Activated T-helper 2 cell treated with anti-CD3 and anti-CD28 coated beads, Interferon-gamma antibody, Interleukin-2, Interleukin-4, amounts not matched to agents 10 μg/mL and 5 μg/mL and 100 μg/mL, durations not matched to agents 14 hours and 24 hours and 36 hours (primary cell): ENCODE measurements around the gene RIC8A. TPM values are rescaled to one million over a fixed set of nuclear protein-coding genes. Genes with fewer than 3 reads are reported as not detected.

Experiments used
- DNase-seq: peaks from one replicate; pipeline ENCODE4 v3.0.0; 2021; ENCODE audit warnings: low spot score
- H3K27ac Mint-ChIP-seq: one replicate; pipeline ENCODE4 v1.8.0; 2021; ENCODE audit warnings: mixed read lengths
- H3K27me3 Mint-ChIP-seq: one replicate; pipeline ENCODE4 v1.8.0; 2021; ENCODE audit warnings: low read depth, mixed read lengths
- H3K36me3 Mint-ChIP-seq: one replicate; pipeline ENCODE4 v1.8.0; 2021; ENCODE audit warnings: low read depth, mixed read lengths
- H3K4me1 Mint-ChIP-seq: one replicate; pipeline ENCODE4 v1.8.0; 2021; ENCODE audit warnings: low read depth, mixed read lengths
- H3K4me3 Mint-ChIP-seq: one replicate; pipeline ENCODE4 v1.8.0; 2021; ENCODE audit warnings: low read depth, mild to moderate bottlenecking, moderate library complexity, mixed read lengths
- H3K9me3 Mint-ChIP-seq: one replicate; pipeline ENCODE4 v1.8.0; 2021; ENCODE audit warnings: mixed read lengths
- intact Hi-C: fragments of 100-400 bp; cut with micrococcal nuclease; formaldehyde crosslinking; loops from one replicate; pipeline ENCODE4 v1.15.1; 2023
- total RNA-seq: library from RNA; stranded (reverse); gene quantifications from 2 replicates; pipeline ENCODE4 v1.2.3, GENCODE V29; 2022

RIC8A gene
- total RNA-seq, 1 donor from 2014 or later, result 109 TPM

DNA sequence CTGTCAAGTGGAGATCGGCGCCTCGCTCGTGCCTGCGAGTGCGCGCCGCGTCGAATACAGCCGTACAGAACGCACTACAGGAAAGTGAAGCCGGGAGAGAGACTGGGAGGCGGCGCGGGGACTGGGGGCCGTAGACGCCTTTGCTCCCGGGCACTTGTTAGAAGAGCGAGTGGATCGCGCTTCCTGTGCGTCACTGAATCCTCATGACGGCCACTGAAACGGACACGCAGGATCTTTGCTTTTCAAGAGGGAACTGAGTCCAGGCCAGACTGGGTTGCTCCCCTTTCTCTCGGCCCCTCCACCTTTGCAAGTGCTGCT lies 314 bp downstream of the RIC8A start:
- Mint-ChIP-seq H3K4me3 (peak overlapping the region; percentile 100), H3K36me3 (peaks cover 78% of the 10 kb centered on the region), H3K4me1 (peaks cover 22% of the 10 kb centered on the region), H3K9me3 (no peaks in the 10 kb centered on the region), H3K27ac (peak overlapping the region; percentile 100), H3K27me3 (no peaks in the 10 kb centered on the region)
- intact Hi-C loops, result loop anchor here (1.0 to 5.0 kb wide), 7 partner anchors 28 to 609 kb away; partner anchors contain the start of genes IFITM1, PNPLA2, PSMD13 and RNH1
- no peak for DNase-seq

DNA sequence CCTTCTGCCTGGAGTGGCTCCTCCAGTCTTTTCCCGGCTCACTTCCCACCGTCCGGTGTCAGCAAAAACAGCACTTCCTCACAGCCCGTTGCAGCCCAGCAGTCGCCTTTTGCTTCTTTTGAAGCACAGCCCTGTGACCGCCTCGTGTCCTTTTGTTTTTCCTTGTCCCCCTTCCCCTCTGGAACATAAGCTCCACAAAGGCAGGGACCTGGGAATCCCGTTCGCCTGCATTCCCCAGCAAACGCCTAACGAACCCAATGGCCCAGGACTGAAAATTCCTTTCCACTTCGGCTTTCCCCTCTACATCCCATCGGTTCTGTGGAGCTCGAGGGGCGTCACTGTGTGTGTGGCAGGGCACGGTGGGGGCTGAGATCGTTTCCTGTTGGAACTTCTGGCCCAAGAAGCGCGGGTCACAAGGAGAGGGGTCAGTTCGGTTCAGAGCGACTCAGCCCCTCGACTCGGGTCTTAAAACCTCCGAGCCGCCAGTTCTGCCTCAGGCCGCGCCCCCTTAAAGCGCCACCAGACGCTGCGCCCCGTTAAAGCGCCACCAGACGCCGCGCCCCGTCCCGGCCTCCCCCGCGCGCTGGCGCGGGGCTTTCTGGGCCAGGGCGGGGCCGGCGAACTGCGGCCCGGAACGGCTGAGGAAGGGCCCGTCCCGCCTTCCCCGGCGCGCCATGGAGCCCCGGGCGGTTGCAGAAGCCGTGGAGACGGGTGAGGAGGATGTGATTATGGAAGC lies 841 bp downstream of the RIC8A start:
- intact Hi-C loops, result loop anchor here (1.0 to 5.0 kb wide), 4 partner anchors 61 to 609 kb away; partner anchors contain the start of genes IFITM1 and PNPLA2
- H3K9me3 Mint-ChIP-seq, result no peaks in the 10 kb centered on the region
- no peaks in the 10 kb centered on the region for H3K27me3 Mint-ChIP-seq
- H3K27ac Mint-ChIP-seq, result peak overlapping the region; percentile 100
- H3K36me3 Mint-ChIP-seq, result peaks cover 78% of the 10 kb centered on the region
- H3K4me1 Mint-ChIP-seq, result peaks cover 16% of the 10 kb centered on the region
- peak overlapping the region; percentile 100 for H3K4me3 Mint-ChIP-seq
- DNase-seq, result peak; percentile 82

DNA sequence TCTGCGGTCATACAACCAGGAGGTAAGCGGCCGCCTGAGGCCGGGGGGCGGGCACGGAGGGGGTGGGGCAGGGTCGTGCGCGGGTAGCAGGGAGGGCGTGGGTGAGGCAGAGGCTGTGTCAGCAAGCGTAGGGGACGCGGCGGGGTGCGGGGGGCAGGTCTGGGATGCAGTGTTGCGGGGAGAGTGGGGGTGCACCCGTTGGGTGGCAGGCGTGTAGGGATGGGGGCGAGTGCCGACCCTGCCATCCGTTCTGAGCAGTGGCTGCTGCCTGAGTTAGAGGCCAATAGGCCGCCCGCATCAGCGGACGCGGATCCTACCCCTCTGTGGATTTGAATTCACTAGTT lies 1.4 kb downstream of the RIC8A start:
- H3K27ac Mint-ChIP-seq, result peak overlapping the region; percentile 100
- H3K36me3 Mint-ChIP-seq, result peaks cover 78% of the 10 kb centered on the region
- H3K9me3 Mint-ChIP-seq, result no peaks in the 10 kb centered on the region
- peak overlapping the region; percentile 100 for H3K4me3 Mint-ChIP-seq
- H3K4me1 Mint-ChIP-seq, result peaks cover 13% of the 10 kb centered on the region
- intact Hi-C loops, result loop anchor here (1.0 to 5.0 kb wide), 4 partner anchors 60 to 608 kb away; partner anchors contain the start of genes IFITM1 and PNPLA2
- no peak for DNase-seq
- no peaks in the 10 kb centered on the region for H3K27me3 Mint-ChIP-seq

DNA sequence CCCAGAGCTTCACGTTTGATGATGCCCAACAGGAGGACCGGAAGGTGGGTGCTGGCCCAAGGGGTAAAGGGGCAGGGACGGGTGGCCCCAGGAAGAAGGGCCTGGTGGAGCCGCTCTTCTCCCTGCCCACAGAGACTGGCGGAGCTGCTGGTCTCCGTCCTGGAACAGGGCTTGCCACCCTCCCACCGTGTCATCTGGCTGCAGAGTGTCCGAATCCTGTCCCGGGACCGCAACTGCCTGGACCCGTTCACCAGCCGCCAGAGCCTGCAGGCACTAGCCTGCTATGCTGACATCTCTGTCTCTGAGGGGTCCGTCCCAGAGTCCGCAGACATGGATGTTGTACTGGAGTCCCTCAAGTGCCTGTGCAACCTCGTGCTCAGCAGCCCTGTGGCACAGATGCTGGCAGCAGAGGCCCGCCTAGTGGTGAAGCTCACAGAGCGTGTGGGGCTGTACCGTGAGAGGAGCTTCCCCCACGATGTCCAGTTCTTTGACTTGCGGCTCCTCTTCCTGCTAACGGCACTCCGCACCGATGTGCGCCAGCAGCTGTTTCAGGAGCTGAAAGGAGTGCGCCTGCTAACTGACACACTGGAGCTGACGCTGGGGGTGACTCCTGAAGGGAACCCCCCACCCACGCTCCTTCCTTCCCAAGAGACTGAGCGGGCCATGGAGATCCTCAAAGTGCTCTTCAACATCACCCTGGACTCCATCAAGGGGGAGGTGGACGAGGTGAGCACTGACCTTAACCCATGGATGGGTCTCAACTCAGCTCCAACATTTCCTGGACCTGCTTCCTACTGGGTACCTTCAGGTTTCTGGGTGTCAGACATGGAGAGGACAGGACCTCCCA lies 2.0 kb downstream of the RIC8A start:
- Mint-ChIP-seq H3K27me3 (no peaks in the 10 kb centered on the region), H3K27ac (peak overlapping the region; percentile 100), H3K4me1 (peaks cover 12% of the 10 kb centered on the region), H3K36me3 (peaks cover 76% of the 10 kb centered on the region), H3K9me3 (no peaks in the 10 kb centered on the region), H3K4me3 (peak overlapping the region; percentile 100)
- no peak for DNase-seq
- intact Hi-C loops, result loop anchor here (5.0 kb wide), 3 partner anchors 103 to 608 kb away; partner anchors contain the start of genes IFITM1 and PNPLA2

DNA sequence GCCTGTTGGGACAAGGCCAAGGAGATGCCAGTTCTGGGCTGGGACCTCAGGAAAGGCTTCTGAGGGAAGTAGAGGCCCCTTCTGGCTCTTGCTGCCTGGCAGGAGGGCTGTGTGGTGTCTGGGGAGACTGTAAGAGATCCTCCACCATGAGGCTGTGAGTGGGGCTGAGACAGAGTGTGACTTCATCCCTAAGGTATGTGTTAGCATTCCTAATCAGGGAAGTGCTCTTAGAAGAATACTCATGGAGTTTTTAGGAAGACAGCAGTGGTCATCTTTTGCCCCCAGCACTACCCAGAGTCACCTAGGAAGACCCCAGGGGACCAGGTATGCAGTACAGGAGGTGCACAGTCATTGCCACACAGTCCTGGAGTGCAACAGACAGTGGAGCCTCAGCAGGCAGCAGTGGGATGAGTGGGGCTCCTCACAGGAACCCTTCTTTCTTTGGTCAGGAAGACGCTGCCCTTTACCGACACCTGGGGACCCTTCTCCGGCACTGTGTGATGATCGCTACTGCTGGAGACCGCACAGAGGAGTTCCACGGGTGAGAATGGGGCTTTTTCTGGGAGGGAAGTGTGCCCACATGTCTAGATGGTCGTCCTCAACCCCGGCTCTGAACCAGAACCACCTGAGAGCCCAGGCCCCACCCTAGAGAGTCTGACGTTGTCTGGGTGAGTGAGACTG lies 2.8 kb downstream of the RIC8A start:
- H3K4me1 Mint-ChIP-seq, result peaks cover 12% of the 10 kb centered on the region

DNA sequence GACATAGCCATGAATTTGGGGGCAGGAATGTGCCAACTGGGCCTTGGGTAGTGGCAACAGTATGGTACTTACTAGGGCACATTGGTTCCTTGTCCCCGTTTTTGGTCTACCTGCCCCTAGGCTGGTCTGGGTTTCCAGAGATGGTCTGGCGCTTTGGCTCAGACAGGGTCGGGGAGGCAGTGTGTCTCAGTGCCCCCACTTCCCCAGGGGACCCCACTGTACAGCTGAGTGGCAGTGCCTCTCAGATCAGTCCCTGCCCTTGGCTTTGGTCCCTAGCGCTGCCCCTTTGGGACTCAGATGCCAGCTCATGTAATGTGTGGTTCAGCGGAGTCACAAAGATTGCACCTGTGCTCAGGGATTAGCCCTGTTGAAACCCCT lies 3.3 kb downstream of the RIC8A start:
- H3K27me3 Mint-ChIP-seq, result no peaks in the 10 kb centered on the region
- peak overlapping the region; percentile 45 for H3K4me3 Mint-ChIP-seq
- H3K9me3 Mint-ChIP-seq, result no peaks in the 10 kb centered on the region
- intact Hi-C loops, result no loop called here
- DNase-seq, result no peak
- H3K4me1 Mint-ChIP-seq, result peaks cover 12% of the 10 kb centered on the region
- peaks cover 77% of the 10 kb centered on the region for H3K36me3 Mint-ChIP-seq
- H3K27ac Mint-ChIP-seq, result no peak overlapping the region

More for the DNA sequence above, 2.8 kb downstream of the RIC8A start:
- H3K27me3 Mint-ChIP-seq, result no peaks in the 10 kb centered on the region
- DNase-seq, result no peak
- H3K9me3 Mint-ChIP-seq, result no peaks in the 10 kb centered on the region
- intact Hi-C loops, result no loop called here
- H3K36me3 Mint-ChIP-seq, result peaks cover 77% of the 10 kb centered on the region
- H3K27ac Mint-ChIP-seq, result no peak overlapping the region
- peak overlapping the region; percentile 100 for H3K4me3 Mint-ChIP-seq

DNA sequence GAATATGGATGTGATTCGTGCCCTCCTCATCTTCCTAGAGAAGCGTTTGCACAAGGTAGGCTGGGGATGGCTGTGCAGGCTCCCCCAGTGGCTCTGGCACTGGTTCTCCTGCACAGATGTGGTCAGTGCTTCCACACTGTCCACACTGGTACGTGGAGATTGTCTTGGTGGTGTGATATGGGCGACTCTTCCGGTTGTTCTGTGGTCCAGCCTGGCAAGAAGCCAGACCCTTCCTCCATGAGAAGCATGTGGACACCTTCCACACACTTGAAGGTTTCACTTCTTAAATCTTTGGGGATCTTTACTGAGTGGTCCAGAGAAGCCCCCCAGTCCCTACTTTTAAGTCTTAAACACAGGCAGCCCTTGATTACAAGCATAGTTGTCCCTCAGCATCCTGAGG lies 3.8 kb downstream of the RIC8A start:
- Mint-ChIP-seq H3K9me3 (no peaks in the 10 kb centered on the region), H3K27me3 (no peaks in the 10 kb centered on the region), H3K4me3 (peak overlapping the region; percentile 45), H3K27ac (no peak overlapping the region), H3K4me1 (peaks cover 7% of the 10 kb centered on the region), H3K36me3 (peaks cover 80% of the 10 kb centered on the region)
- no peak for DNase-seq
- intact Hi-C loops, result no loop called here

DNA sequence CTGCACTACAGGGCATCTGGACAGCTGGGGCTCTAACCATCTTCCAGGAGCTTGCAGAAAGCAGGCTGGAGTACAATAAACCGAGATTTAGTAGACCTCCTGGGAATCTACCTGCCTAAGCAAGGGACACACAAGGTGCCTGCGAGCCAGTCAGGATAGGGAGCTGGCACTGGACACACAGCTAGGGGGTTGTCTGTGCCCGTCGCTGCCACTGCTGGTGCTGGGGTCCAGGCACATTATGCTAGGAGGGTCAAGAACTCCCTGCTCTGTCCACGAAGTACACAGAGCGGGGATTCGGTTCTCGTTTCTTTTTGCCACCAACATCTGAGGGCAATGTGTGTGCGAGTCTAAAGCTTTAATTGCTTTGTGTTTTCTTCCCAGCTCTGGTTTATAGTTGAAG lies 4.2 kb downstream of the RIC8A start:
- Mint-ChIP-seq H3K27ac (no peak overlapping the region), H3K27me3 (no peaks in the 10 kb centered on the region), H3K9me3 (no peaks in the 10 kb centered on the region), H3K4me3 (peak overlapping the region; percentile 45), H3K4me1 (peaks cover 7% of the 10 kb centered on the region), H3K36me3 (peaks cover 78% of the 10 kb centered on the region)
- no peak for DNase-seq
- intact Hi-C loops, result no loop called here

DNA sequence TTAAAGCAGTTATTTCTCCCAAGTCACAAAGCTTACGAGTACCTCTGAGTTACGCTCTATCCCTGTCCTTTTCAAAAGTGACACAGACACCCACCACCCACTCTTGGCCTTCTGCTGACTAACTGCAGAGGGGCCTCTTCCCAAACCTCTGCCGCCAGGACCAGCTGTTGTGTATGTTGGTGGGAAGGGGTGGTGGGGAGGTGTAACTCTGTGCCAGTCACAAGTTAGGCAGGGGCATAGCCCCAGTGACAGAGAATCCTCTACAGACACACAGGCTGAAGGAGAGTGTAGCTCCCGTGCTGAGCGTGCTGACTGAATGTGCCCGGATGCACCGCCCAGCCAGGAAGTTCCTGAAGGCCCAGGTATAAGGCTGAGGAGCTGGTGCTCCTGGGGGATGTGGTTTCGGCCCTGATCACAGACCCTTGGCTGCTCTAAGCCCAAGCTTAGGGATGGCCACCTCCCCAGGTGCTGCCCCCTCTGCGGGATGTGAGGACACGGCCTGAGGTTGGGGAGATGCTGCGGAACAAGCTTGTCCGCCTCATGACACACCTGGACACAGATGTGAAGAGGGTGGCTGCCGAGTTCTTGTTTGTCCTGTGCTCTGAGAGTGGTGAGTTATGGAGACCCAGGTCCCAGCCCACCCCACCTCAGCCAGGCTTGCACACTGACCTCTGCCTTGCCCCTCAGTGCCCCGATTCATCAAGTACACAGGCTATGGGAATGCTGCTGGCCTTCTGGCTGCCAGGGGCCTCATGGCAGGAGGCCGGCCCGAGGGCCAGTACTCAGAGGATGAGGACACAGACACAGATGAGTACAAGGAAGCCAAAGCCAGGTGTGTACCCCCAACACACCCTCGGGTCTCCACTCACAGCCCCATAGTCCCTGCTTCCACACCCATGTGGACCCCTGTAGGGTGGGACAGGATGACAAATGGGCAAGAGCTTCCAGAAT lies 4.9 kb downstream of the RIC8A start:
- no peaks in the 10 kb centered on the region for H3K9me3 Mint-ChIP-seq
- intact Hi-C loops, result no loop called here
- no peaks in the 10 kb centered on the region for H3K27me3 Mint-ChIP-seq
- H3K27ac Mint-ChIP-seq, result no peak overlapping the region
- DNase-seq, result no peak
- peaks cover 10% of the 10 kb centered on the region for H3K4me1 Mint-ChIP-seq
- no peak overlapping the region for H3K4me3 Mint-ChIP-seq
- H3K36me3 Mint-ChIP-seq, result peaks cover 73% of the 10 kb centered on the region

DNA sequence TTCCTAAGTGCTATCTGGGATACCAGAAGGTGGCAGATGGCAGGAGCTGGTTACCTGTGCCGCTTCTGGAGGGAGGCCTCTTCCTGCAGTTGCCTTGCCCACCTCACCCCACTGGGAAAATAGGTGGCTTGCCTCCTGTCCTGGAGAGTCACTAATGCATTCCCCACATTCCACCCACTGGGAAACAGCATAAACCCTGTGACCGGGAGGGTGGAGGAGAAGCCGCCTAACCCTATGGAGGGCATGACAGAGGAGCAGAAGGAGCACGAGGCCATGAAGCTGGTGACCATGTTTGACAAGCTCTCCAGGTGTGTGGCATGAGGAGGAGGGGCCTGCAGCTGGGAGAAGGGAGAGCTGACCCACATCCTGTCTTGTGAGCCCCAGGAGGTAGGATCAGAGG lies 5.6 kb downstream of the RIC8A start:
- Mint-ChIP-seq H3K9me3 (no peaks in the 10 kb centered on the region), H3K4me3 (no peak overlapping the region), H3K27ac (no peak overlapping the region), H3K36me3 (peaks cover 70% of the 10 kb centered on the region), H3K4me1 (peaks cover 12% of the 10 kb centered on the region), H3K27me3 (no peaks in the 10 kb centered on the region)
- no peak for DNase-seq
- intact Hi-C loops, result no loop called here

DNA sequence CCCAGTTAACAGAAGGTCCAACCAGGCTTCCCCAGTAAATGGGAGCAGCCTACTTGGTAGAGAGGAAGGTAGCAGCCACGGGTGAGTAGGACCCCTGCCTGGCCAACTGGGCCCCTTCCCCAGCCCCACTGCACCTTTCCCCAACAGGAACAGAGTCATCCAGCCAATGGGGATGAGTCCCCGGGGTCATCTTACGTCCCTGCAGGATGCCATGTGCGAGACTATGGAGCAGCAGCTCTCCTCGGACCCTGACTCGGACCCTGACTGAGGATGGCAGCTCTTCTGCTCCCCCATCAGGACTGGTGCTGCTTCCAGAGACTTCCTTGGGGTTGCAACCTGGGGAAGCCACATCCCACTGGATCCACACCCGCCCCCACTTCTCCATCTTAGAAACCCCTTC lies 6.6 kb downstream of the RIC8A start:
- no peak for DNase-seq
- no peak overlapping the region for H3K4me3 Mint-ChIP-seq
- peaks cover 12% of the 10 kb centered on the region for H3K4me1 Mint-ChIP-seq
- intact Hi-C loops, result no loop called here
- peaks cover 65% of the 10 kb centered on the region for H3K36me3 Mint-ChIP-seq
- H3K27ac Mint-ChIP-seq, result no peak overlapping the region
- H3K27me3 Mint-ChIP-seq, result no peaks in the 10 kb centered on the region
- no peaks in the 10 kb centered on the region for H3K9me3 Mint-ChIP-seq

DNA sequence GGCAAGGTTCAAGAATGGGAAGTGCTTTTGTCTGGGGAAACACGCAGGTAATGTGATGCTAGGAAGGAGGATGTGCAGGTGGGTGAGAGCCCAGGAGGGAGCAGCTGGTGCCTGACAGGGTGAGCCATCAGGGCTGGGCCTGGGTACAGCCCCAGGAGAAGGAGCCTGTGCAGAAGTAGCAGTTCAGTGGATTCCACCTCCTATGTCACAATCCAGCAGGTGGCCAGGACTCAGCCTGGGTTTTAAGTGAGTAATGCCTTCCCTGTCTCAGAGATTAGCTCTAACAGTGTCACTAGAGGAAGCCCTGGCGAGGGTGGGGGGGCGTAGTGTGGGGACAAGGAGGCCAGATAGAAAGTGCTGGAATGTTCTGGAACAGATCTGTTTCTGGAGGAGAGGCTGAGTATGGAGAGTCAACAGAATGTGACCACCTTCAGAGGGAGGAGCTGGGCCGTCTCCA lies 8.1 kb downstream of the RIC8A start:
- peaks cover 55% of the 10 kb centered on the region for H3K36me3 Mint-ChIP-seq
- H3K9me3 Mint-ChIP-seq, result no peaks in the 10 kb centered on the region
- peaks cover 6% of the 10 kb centered on the region for H3K4me1 Mint-ChIP-seq
- no peak overlapping the region for H3K4me3 Mint-ChIP-seq
- H3K27ac Mint-ChIP-seq, result peak overlapping the region; percentile 6
- H3K27me3 Mint-ChIP-seq, result no peaks in the 10 kb centered on the region
- DNase-seq, result no peak
- intact Hi-C loops, result no loop called here
